GM23248 (cell line): Measurements from ENCODE around the gene EXOSC10. TPM values are rescaled to one million over a fixed set of nuclear protein-coding genes. Genes with fewer than 3 reads are reported as not detected.

Source experiments
- DNase-seq: peaks from one replicate; pipeline ENCODE4 v3.0.0-alpha.2; 2015
- H2AFZ ChIP-seq: fragments of 200-600 bp; sonication (generic); 2 replicates; pipeline ENCODE4 v1.6.1; 2016; ENCODE audit warnings: antibody characterized with exemption
- H3F3A ChIP-seq: fragments of 200-600 bp; sonication (generic); 2 replicates; pipeline ENCODE4 v1.6.1; 2016; ENCODE audit warnings: mild to moderate bottlenecking, antibody characterized with exemption, mixed run types; ENCODE audit not compliant: insufficient read depth
- H3K27ac ChIP-seq: fragments of 200-600 bp; sonication (generic); 2 replicates; pipeline ENCODE4 v1.5.1; 2016; ENCODE audit warnings: mild to moderate bottlenecking
- H3K27me3 ChIP-seq: fragments of 200-600 bp; sonication (generic); replicated peaks from 2 replicates; pipeline ENCODE4 v1.6.1; 2016; ENCODE audit warnings: mild to moderate bottlenecking; ENCODE audit not compliant: insufficient read depth
- H3K36me3 ChIP-seq: fragments of 200-600 bp; sonication (generic); 2 replicates; pipeline ENCODE4 v1.6.1; 2016; ENCODE audit warnings: low read depth, mild to moderate bottlenecking
- H3K4me1 ChIP-seq: fragments of 200-600 bp; sonication (generic); 2 replicates; pipeline ENCODE4 v1.6.1; 2016; ENCODE audit warnings: mild to moderate bottlenecking; ENCODE audit not compliant: insufficient read depth
- H3K4me2 ChIP-seq: fragments of 200-600 bp; sonication (generic); one replicate; pipeline ENCODE4 v1.6.1; 2016; ENCODE audit warnings: mild to moderate bottlenecking; ENCODE audit not compliant: unreplicated experiment
- H3K4me3 ChIP-seq: fragments of 200-600 bp; sonication (generic); 2 replicates; pipeline ENCODE4 v1.5.1; 2016; ENCODE audit warnings: mild to moderate bottlenecking
- H3K79me2 ChIP-seq: fragments of 200-600 bp; sonication (generic); 2 replicates; pipeline ENCODE4 v1.6.1; 2016; ENCODE audit warnings: mild to moderate bottlenecking; ENCODE audit not compliant: insufficient read depth
- H3K9ac ChIP-seq: fragments of 200-600 bp; sonication (generic); 2 replicates; pipeline ENCODE4 v1.6.1; 2016; ENCODE audit warnings: mild to moderate bottlenecking
- H3K9me2 ChIP-seq: fragments of 200-600 bp; sonication (generic); 2 replicates; pipeline ENCODE4 v1.6.1; 2016; ENCODE audit warnings: mixed run types, mild to moderate bottlenecking, moderate library complexity; ENCODE audit not compliant: insufficient read depth
- H3K9me3 ChIP-seq: fragments of 200-600 bp; sonication (generic); one replicate; pipeline ENCODE4 v1.6.1; 2017; ENCODE audit warnings: low read depth
- H4K20me1 ChIP-seq: fragments of 200-600 bp; sonication (generic); 2 replicates; pipeline ENCODE4 v1.6.0; 2016; ENCODE audit not compliant: insufficient read depth
- EZH2 ChIP-seq: fragments of 200-600 bp; sonication (generic); IDR thresholded peaks from 2 replicates; pipeline ENCODE4 v1.6.1; 2018; ENCODE audit warnings: antibody characterized with exemption, mild to moderate bottlenecking; ENCODE audit not compliant: insufficient read depth, poor library complexity, severe bottlenecking
- EZH2phosphoT487 ChIP-seq: fragments of 200-600 bp; sonication (generic); IDR thresholded peaks from 2 replicates; pipeline ENCODE4 v1.6.1; 2018; ENCODE audit warnings: antibody characterized with exemption, moderate library complexity, mild to moderate bottlenecking, low read depth; ENCODE audit not compliant: insufficient read depth
- WGBS, 2 experiments: methylation state at CpG; one replicate each; pipeline ENCODE4 v1.1.6; 2015 to 2017; ENCODE audit warnings: low lambda C conversion rate in 2 of 2, low coverage in 1 of 2; ENCODE audit errors: missing lambda C conversion rate in 2 of 2; 5-methylcytosine and 5-hydroxymethylcytosine counted together
- in situ Hi-C: fragments of 300-500 bp; cut with MboI; formaldehyde crosslinking; loops from 2 replicates; pipeline ENCODE4 v1.15.0; 2020
- polyA plus RNA-seq: library from polyadenylated mRNA; unstranded; fragments of >200 nt; fragmentation: Nextera tagmentation; extraction: Ambion mirVana; gene quantifications from 2 replicates; pipeline ENCODE4 v1.2.1, GENCODE V29; 2016
- total RNA-seq: library from RNA; depleted of rRNA; stranded (reverse); fragments of >200 nt; shearing (Covaris generic); gene quantifications from 2 replicates; pipeline ENCODE4 v1.2.3, GENCODE V29; 2014

Gene EXOSC10
- total and polyA plus RNA-seq, 2 experiments from 2014 or later, result 45.4 to 51.2 TPM

- no peaks in the 10 kb centered on the region for H3K9me3 ChIP-seq
- no peaks in the 10 kb centered on the region for H3K27me3 ChIP-seq
- H2AFZ ChIP-seq, result no peak overlapping the region
- H3K4me1 ChIP-seq, result no peaks in the 10 kb centered on the region
- no peak overlapping the region for H3K4me2 ChIP-seq
- no peak overlapping the region for H3K27ac ChIP-seq
- no peaks in the 10 kb centered on the region for H3K9me2 ChIP-seq
- no peak for DNase-seq
- no peaks in the 10 kb centered on the region for H3K79me2 ChIP-seq
- H4K20me1 ChIP-seq, result no peaks in the 10 kb centered on the region
- H3K4me3 ChIP-seq, result no peak overlapping the region
- in situ Hi-C loops, result no loop called here
- WGBS, 2 experiments, result 75 to 77% methylated on average over 13 of the region's 13 CpGs
- H3F3A ChIP-seq, result no peaks in the 10 kb centered on the region
- peaks cover 50% of the 10 kb centered on the region; the same call in 1 of the 2 replicates for H3K36me3 ChIP-seq
- H3K9ac ChIP-seq, result no peak overlapping the region
- TF ChIP-seq EZH2phosphoT487, result no peak
- no peak for TF ChIP-seq EZH2
Observed at GRCh38 chr1:11072216-11072917, 27.3 kb downstream of the EXOSC10 start.

DNA sequence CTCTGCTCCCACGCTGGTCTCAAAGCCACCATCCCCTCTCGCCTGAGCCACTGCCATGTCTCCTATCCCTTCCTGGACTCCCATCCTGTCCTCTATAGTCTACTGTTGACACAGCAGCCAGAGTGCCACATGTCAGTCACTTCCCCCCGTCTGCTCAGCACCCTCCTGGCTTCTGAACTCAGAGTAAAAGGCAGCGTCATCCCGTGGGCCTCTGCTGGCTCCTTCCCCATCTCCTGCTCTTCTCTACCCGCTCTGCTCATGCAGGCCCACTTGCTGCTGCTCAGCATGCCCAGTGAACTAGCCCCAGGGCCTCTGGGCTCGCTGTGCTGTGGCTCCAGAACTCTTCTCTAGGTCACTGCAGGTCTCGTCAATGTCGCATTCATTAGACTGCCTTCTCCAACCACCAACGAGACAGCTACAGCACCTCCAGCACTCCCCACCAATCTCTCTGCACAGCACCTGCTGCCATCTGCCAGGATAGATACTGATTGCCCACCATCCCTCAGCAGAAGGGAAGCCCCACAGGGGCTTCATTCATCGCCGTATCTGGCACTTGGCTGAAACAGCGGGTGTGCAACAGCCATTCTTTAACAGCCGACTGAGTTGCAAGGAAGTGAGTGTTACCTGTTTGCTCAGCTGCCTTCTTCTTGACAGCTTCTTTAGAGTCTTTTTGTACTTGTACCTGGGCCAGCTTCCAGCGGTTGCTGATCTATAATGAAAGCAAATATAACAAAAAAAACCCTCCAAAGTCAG is 28.0 kb downstream of the EXOSC10 start:
- no peaks in the 10 kb centered on the region for H3K9me2 ChIP-seq
- H3K4me2 ChIP-seq, result no peak overlapping the region
- no peaks in the 10 kb centered on the region for H3F3A ChIP-seq
- no peak overlapping the region for H3K4me3 ChIP-seq
- no peak overlapping the region for H3K9ac ChIP-seq
- H3K36me3 ChIP-seq, result peaks cover 45% of the 10 kb centered on the region; the same call in 1 of the 2 replicates
- no peak overlapping the region for H2AFZ ChIP-seq
- no peaks in the 10 kb centered on the region for H4K20me1 ChIP-seq
- H3K9me3 ChIP-seq, result no peaks in the 10 kb centered on the region
- in situ Hi-C loops, result no loop called here
- H3K27me3 ChIP-seq, result no peaks in the 10 kb centered on the region
- TF ChIP-seq EZH2phosphoT487 (no peak), EZH2 (no peak)
- no peak overlapping the region for H3K27ac ChIP-seq
- DNase-seq, result no peak
- 79 to 81% methylated on average over 15 of the region's 15 CpGs for WGBS, 2 experiments
- no peaks in the 10 kb centered on the region for H3K4me1 ChIP-seq
- H3K79me2 ChIP-seq, result no peaks in the 10 kb centered on the region

DNA sequence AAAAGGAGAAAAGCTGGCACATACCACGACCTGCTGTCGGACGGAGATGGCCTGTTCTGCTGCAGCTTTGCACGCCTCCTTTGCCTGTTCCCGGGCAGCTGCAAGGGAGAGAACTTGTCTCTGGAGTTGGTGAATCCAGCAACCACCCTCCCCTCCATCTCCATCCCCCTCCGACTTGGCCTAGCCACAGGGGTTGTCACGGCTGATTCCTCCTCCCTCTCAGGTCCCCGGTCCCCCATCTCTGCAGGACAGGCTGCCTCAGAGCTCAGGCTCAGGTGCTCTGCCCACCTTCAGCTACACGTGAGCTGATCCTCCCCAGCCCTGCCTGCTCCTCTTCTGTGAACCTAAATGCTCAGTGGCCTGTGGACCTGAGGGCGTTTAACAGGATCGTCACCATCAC is 28.8 kb downstream of the EXOSC10 start:
- H3K4me3 ChIP-seq, result no peak overlapping the region
- no peaks in the 10 kb centered on the region for H3F3A ChIP-seq
- no peak overlapping the region for H3K9ac ChIP-seq
- H4K20me1 ChIP-seq, result no peaks in the 10 kb centered on the region
- TF ChIP-seq EZH2phosphoT487 (no peak), EZH2 (no peak)
- WGBS, 2 experiments, result 83 to 93% methylated on average over 11 of the region's 11 CpGs
- H3K9me2 ChIP-seq, result no peaks in the 10 kb centered on the region
- H3K4me1 ChIP-seq, result no peaks in the 10 kb centered on the region
- no peak for DNase-seq
- no peaks in the 10 kb centered on the region for H3K79me2 ChIP-seq
- no peaks in the 10 kb centered on the region for H3K9me3 ChIP-seq
- peaks cover 42% of the 10 kb centered on the region for H3K36me3 ChIP-seq
- in situ Hi-C loops, result no loop called here
- H2AFZ ChIP-seq, result no peak overlapping the region
- H3K27ac ChIP-seq, result no peak overlapping the region
- H3K27me3 ChIP-seq, result no peaks in the 10 kb centered on the region
- H3K4me2 ChIP-seq, result no peak overlapping the region

DNA sequence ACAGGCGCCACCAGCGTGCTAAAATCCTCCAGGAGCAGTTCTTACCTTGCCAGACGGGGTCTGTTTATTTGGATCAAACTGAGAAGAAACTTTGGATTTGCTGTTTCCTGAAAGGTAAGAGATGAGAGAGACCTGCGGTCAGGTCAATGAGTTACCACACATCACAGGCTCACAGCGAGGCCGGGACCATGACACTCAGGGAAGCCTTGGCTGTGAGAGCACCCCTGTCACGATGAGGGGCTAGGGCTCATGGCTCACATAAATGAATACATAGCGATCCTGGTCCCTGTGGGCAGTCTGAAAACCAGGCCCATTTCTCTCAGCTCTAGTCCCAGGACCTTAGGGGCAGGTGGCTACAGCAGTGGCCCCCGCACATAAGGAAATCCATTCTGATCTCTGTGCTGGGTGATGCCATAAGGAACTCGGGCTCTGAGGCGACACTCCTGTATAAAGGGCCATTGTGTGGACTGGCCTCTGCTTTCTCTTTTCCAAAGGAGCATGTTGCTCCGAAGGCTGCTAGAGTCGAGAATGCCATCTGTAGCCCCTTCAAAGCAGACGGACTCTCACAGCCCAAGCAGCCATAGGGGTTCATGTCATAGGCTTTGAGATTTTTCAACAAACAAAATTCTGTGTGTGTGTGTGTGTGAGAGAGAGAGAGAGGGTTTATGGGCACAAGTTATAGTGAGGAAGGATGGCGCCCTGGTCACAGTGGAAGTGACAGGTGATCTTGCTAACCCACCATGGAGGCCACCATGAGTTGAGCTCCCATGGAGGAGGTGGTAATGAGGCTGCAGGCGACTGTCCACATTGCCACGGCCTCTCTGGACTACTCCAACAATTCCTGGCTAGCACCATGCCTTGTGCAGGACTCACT is 30.8 kb downstream of the EXOSC10 start:
- DNase-seq, result no peak
- Histone ChIP-seq H3K9ac (no peak overlapping the region), H3K4me2 (no peak overlapping the region), H3K79me2 (no peaks in the 10 kb centered on the region), H3K4me3 (no peak overlapping the region), H3K27ac (no peak overlapping the region), H3K4me1 (no peaks in the 10 kb centered on the region), H2AFZ (no peak overlapping the region), H3K36me3 (peaks cover 35% of the 10 kb centered on the region), H3K9me3 (no peaks in the 10 kb centered on the region), H3K9me2 (no peaks in the 10 kb centered on the region), H4K20me1 (no peaks in the 10 kb centered on the region), H3K27me3 (no peaks in the 10 kb centered on the region), H3F3A (0 out of 2 replicates have a peak, but pooled peaks cover 11% of the 10 kb centered on the region)
- in situ Hi-C loops, result no loop called here
- WGBS, 2 experiments, result 93 to 95% methylated on average over 17 of the region's 17 CpGs
- TF ChIP-seq EZH2phosphoT487, result no peak
- TF ChIP-seq EZH2, result no peak
